B cell (primary cell): Measurements from ENCODE around the gene B4GALT1. TPM values are rescaled to one million over a fixed set of nuclear protein-coding genes. Genes with fewer than 3 reads are reported as not detected.

Source experiments
- ATAC-seq: fragments of 200-7000 bp; cut with Tn5 transposase; one replicate; pipeline ENCODE4 v1.10.0; 2021; ENCODE audit warnings: low read depth, mild to moderate bottlenecking, moderate number of reproducible peaks, moderate library complexity
- CTCF ChIA-PET: fragments of 350-600 bp; sonication (Branson Sonifier 250); formaldehyde crosslinking; loops from one replicate; lab custom pipeline; 2021; ENCODE audit warnings: antibody characterized with exemption, inconsistent platforms; lab: Charles Lee
- POLR2A ChIA-PET: fragments of 350-600 bp; sonication (Branson Sonifier 250); formaldehyde crosslinking; loops from one replicate; lab custom pipeline; 2021; ENCODE audit warnings: antibody characterized with exemption; lab: Charles Lee
- DNase-seq: peaks from one replicate; pipeline ENCODE4 v3.0.0; 2013
- H2AFZ ChIP-seq: 2 replicates; pipeline ENCODE4 v1.6.1; 2012; ENCODE audit warnings: mild to moderate bottlenecking, low read depth, low read length; ENCODE audit not compliant: insufficient read depth, poor library complexity, severe bottlenecking
- H3K27ac ChIP-seq, 2 donors: 1 replicate in 1 of 2; 2 replicates in 1 of 2; pipeline ENCODE4 v1.5.1; 2012 to 2013; ENCODE audit warnings: low read length in 2 of 2, mild to moderate bottlenecking in 2 of 2, moderate library complexity in 1 of 2
- H3K27me3 ChIP-seq, 4 experiments: fragments of 200-600 bp in 1 of 4; sonication (generic) in 1 of 4; replicated peaks in 1 of 4; 1 replicate in 2 of 4; 2 replicates in 2 of 4; pipeline versions ENCODE4 v1.6.1 to v1.7.0; 2013 to 2016; ENCODE audit warnings: low read length in 3 of 4, mild to moderate bottlenecking in 2 of 4, mixed read lengths in 1 of 4, moderate library complexity in 1 of 4; ENCODE audit not compliant: insufficient read depth in 4 of 4, control insufficient read depth in 3 of 4; ENCODE audit errors: control extremely low read depth in 1 of 4
- H3K36me3 ChIP-seq, 2 experiments: replicated peaks in 1 of 2; 1 replicate in 1 of 2; 2 replicates in 1 of 2; pipeline versions ENCODE4 v1.6.1 to v1.7.1; 2013; ENCODE audit warnings: low read length in 1 of 2; ENCODE audit not compliant: insufficient read depth in 2 of 2, control insufficient read depth in 1 of 2; ENCODE audit errors: control extremely low read depth in 1 of 2, extremely low read depth in 1 of 2
- H3K4me1 ChIP-seq, 2 donors: fragments of 200-600 bp in 1 of 2; sonication (generic) in 1 of 2; 1 replicate in 1 of 2; 2 replicates in 1 of 2; pipeline versions ENCODE4 v1.5.1 to v1.6.1; 2013 to 2017; ENCODE audit warnings: low read length in 2 of 2; ENCODE audit not compliant: control insufficient read depth in 2 of 2, insufficient read depth in 2 of 2
- H3K4me2 ChIP-seq: replicated peaks from 2 replicates; pipeline ENCODE3; 2012; ENCODE audit warnings: mild to moderate bottlenecking, low read depth, low read length; ENCODE audit not compliant: poor library complexity, severe bottlenecking
- H3K4me3 ChIP-seq, 5 experiments: fragments of 200-600 bp in 1 of 5; sonication (generic) in 1 of 5; 1 replicate in 3 of 5; 2 replicates in 2 of 5; pipeline versions ENCODE4 v1.5.1 to v1.7.0; 2011 to 2016; ENCODE audit warnings: low read length in 4 of 5, mild to moderate bottlenecking in 4 of 5, low read depth in 2 of 5, control low read depth in 1 of 5, moderate library complexity in 1 of 5; ENCODE audit not compliant: insufficient read depth in 1 of 5; ENCODE audit errors: control extremely low read depth in 1 of 5, extremely low read depth in 1 of 5
- H3K79me2 ChIP-seq: fragments of 200-600 bp; sonication (generic); one replicate; pipeline ENCODE4 v1.6.0; 2016; ENCODE audit warnings: low read length; ENCODE audit not compliant: control insufficient read depth, insufficient read depth
- H3K9ac ChIP-seq: fragments of 200-600 bp; sonication (generic); 2 replicates; pipeline ENCODE4 v1.6.1; 2017; ENCODE audit warnings: mild to moderate bottlenecking, low read length, moderate library complexity
- H3K9me3 ChIP-seq, 3 donors: one replicate each; pipeline versions ENCODE4 v1.6.1 to v1.7.1; 2013; ENCODE audit warnings: low read length in 2 of 3; ENCODE audit not compliant: control insufficient read depth in 2 of 3, insufficient read depth in 1 of 3; ENCODE audit errors: control extremely low read depth in 1 of 3
- H4K20me1 ChIP-seq: 2 replicates; pipeline ENCODE4 v1.6.0; 2012; ENCODE audit warnings: mild to moderate bottlenecking, low read length; ENCODE audit not compliant: insufficient read depth, control insufficient read depth, poor library complexity, severe bottlenecking
- H3K27ac Mint-ChIP-seq: one replicate; pipeline ENCODE4 v1.8.0; 2021; ENCODE audit warnings: mixed read lengths
- H3K27me3 Mint-ChIP-seq: one replicate; pipeline ENCODE4 v1.8.0; 2021; ENCODE audit warnings: mixed read lengths
- H3K4me1 Mint-ChIP-seq: one replicate; pipeline ENCODE4 v1.8.0; 2021; ENCODE audit warnings: mixed read lengths
- H3K4me3 Mint-ChIP-seq: one replicate; pipeline ENCODE4 v1.8.0; 2021; ENCODE audit warnings: mixed read lengths
- H3K9me3 Mint-ChIP-seq: one replicate; pipeline ENCODE4 v1.8.0; 2022; ENCODE audit warnings: mixed read lengths; ENCODE audit not compliant: insufficient read depth
- EZH2 ChIP-seq: IDR thresholded peaks from 2 replicates; pipeline ENCODE4 v1.6.1; 2012; ENCODE audit warnings: borderline replicate concordance, low read depth, mild to moderate bottlenecking, moderate library complexity, low read length; ENCODE audit not compliant: insufficient read depth, poor library complexity, severe bottlenecking
- WGBS: methylation state at CpG from one replicate; pipeline ENCODE4 v1.1.5; 2013; ENCODE audit warnings: missing lambda C conversion rate; ENCODE audit not compliant: insufficient coverage; 5-methylcytosine and 5-hydroxymethylcytosine counted together
- intact Hi-C: fragments of 100-400 bp; cut with micrococcal nuclease; formaldehyde crosslinking; loops from one replicate; pipeline ENCODE4 v1.10.0; 2022
- polyA plus RNA-seq: library from polyadenylated mRNA; depleted of rRNA; stranded (reverse); fragments of >200 nt; gene quantifications from 2 replicates; pipeline ENCODE4 v1.2.3, GENCODE V29; 2012
- total RNA-seq, 2 donors: library from RNA; stranded (reverse); fragments of 120-200 nt in 1 of 2; gene quantifications; 1 replicate in 1 of 2; 2 replicates in 1 of 2; pipeline versions ENCODE4 v1.2.3 to v1.2.4, GENCODE V29; 2013 to 2022
- TF ChIP-seq, protein P1 (sequence below): fragments of 200-600 bp; IDR thresholded peaks from one replicate; pipeline ENCODE4 v1.8.0; 2022; ENCODE audit warnings: antibody characterized with exemption, mild to moderate bottlenecking

B4GALT1 gene
- total and polyA plus RNA-seq, 2 donors (not counting 1 experiment from before 2014, with no cell fraction given), result 49.2 to 201 TPM

DNA sequence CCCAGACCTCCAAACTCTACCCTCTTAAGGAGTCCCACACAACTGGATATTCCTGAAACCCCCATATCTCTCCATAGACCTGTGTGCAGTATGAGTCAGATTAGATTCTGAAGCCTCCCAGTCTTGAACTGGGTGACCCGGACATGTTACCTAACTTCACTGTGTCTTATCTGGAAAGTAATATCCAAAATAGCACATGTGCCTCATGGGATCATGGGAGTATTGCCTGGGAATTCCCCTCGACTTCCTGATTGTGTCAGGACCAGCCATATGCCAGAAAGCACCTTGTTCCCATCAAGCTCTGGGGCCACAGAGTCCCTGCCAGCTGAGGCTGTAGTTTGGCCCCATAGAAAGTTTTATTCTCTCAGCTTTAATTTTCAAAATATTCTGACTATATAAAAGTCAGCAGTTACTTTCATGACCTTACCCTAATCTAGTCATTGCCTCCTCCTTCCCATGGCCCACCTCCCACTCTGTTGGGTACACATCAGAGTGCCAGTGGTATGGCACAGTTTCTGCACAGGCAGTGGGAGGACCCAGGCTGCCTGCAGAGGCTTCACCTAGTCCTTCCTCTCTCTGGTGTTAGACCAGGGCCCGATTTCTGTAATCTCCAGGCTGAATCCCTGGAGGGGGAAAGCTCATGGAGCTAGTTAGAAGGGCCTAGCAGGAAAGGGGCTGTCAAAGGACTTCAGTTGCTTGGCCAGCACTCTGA, 19.5 kb upstream of the B4GALT1 start:
- no peak overlapping the region for H3K4me3 ChIP-seq
- H3K4me1 ChIP-seq, result no peaks in the 10 kb centered on the region
- WGBS, result 85% methylated on average over 2 of the region's 3 CpGs
- Mint-ChIP-seq H3K4me3 (no peak overlapping the region), H3K4me1 (peaks cover 5% of the 10 kb centered on the region), H3K27ac (no peak overlapping the region), H3K9me3 (no peaks in the 10 kb centered on the region), H3K27me3 (peaks cover 11% of the 10 kb centered on the region)
- no peak overlapping the region for H3K4me2 ChIP-seq
- H2AFZ ChIP-seq, result no peak overlapping the region
- POLR2A ChIA-PET, result no interaction called here
- H3K9me3 ChIP-seq, result no peaks in the 10 kb centered on the region
- CTCF ChIA-PET, result interaction anchor here (5.5 kb wide), 1 partner anchor 40 kb away, joined by 19 read pairs; no protein-coding TSS in a partner anchor
- no peak for DNase-seq
- TF ChIP-seq, protein P1, sequence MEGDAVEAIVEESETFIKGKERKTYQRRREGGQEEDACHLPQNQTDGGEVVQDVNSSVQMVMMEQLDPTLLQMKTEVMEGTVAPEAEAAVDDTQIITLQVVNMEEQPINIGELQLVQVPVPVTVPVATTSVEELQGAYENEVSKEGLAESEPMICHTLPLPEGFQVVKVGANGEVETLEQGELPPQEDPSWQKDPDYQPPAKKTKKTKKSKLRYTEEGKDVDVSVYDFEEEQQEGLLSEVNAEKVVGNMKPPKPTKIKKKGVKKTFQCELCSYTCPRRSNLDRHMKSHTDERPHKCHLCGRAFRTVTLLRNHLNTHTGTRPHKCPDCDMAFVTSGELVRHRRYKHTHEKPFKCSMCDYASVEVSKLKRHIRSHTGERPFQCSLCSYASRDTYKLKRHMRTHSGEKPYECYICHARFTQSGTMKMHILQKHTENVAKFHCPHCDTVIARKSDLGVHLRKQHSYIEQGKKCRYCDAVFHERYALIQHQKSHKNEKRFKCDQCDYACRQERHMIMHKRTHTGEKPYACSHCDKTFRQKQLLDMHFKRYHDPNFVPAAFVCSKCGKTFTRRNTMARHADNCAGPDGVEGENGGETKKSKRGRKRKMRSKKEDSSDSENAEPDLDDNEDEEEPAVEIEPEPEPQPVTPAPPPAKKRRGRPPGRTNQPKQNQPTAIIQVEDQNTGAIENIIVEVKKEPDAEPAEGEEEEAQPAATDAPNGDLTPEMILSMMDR, result no peak
- TF ChIP-seq EZH2, result no peak
- ATAC-seq, result no peak
- H3K9ac ChIP-seq, result no peak overlapping the region
- H3K27ac ChIP-seq, result no peak overlapping the region
- H4K20me1 ChIP-seq, result no peaks in the 10 kb centered on the region
- no peaks in the 10 kb centered on the region for H3K27me3 ChIP-seq
- no peaks in the 10 kb centered on the region for H3K79me2 ChIP-seq
- intact Hi-C loops, result loop anchor here (5.0 kb wide), 1 partner anchor 41 kb away; no protein-coding TSS in a partner anchor
- no peaks in the 10 kb centered on the region for H3K36me3 ChIP-seq

DNA sequence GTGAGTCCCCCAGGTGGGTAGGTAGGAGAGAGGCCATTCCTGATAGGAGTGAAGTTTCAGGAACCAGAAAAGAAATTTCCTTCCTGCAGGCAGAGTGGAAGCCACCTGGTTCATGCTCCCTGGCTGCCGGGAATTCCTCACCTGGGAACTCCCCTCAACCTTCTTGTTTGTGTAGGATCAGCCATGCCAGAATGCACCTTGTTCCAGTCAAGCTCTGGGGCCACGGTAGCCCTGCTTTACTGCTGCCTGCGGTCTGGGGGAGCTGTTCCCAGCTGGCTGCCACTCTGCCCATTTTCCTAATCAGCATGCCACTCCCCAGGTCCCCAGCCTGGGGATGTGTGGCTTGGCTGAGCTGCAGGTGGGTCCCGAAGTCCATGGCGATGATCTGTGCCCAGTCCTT, 18.7 kb upstream of the B4GALT1 start:
- no peak overlapping the region for H2AFZ ChIP-seq
- Mint-ChIP-seq H3K9me3 (no peaks in the 10 kb centered on the region), H3K27ac (no peak overlapping the region), H3K27me3 (peaks cover 11% of the 10 kb centered on the region), H3K4me3 (no peak overlapping the region), H3K4me1 (peaks cover 5% of the 10 kb centered on the region)
- no peaks in the 10 kb centered on the region for H3K27me3 ChIP-seq
- no peak for ATAC-seq
- H3K4me1 ChIP-seq, result no peaks in the 10 kb centered on the region
- no peak overlapping the region for H3K4me3 ChIP-seq
- H3K9ac ChIP-seq, result no peak overlapping the region
- H3K27ac ChIP-seq, result no peak overlapping the region
- H4K20me1 ChIP-seq, result no peaks in the 10 kb centered on the region
- H3K79me2 ChIP-seq, result no peaks in the 10 kb centered on the region
- no peaks in the 10 kb centered on the region for H3K36me3 ChIP-seq
- no peak for DNase-seq
- ChIA-PET CTCF (interaction anchor here (5.5 kb wide), 1 partner anchor 41 kb away, joined by 19 read pairs; no protein-coding TSS in a partner anchor), POLR2A (no interaction called here)
- TF ChIP-seq EZH2, result no peak
- TF ChIP-seq, protein P1, result no peak
- intact Hi-C loops, result loop anchor here (5.0 kb wide), 1 partner anchor 41 kb away; no protein-coding TSS in a partner anchor
- 78% methylated on average over 5 of the region's 5 CpGs for WGBS
- H3K4me2 ChIP-seq, result no peak overlapping the region
- H3K9me3 ChIP-seq, result no peaks in the 10 kb centered on the region
